Right lobe of liver (tissue), 6 donors: ENCODE results near the gene BICD2. TPM values are rescaled to one million over a fixed set of nuclear protein-coding genes. Genes with fewer than 3 reads are reported as not detected.

Source experiments
- ATAC-seq, 4 donors: fragments of 200-7000 bp; cut with Tn5 transposase; one replicate each; pipeline ENCODE4 v1.9.1; 2020; ENCODE audit warnings: mild to moderate bottlenecking in 4 of 4, moderate library complexity in 4 of 4
- DNase-seq, 3 donors: peaks; one replicate each; pipeline ENCODE4 v3.0.0-alpha.2; 2020
- H3K27ac ChIP-seq, 3 donors: fragments of 200-600 bp; one replicate each; pipeline ENCODE4 v1.8.0; 2022
- H3K27me3 ChIP-seq, 2 donors: fragments of 200-600 bp; one replicate each; pipeline ENCODE4 v1.8.0; 2022
- H3K36me3 ChIP-seq, 4 donors: fragments of 200-600 bp; sonication (generic) in 1 of 4; one replicate each; pipeline versions ENCODE4 v1.5.1 to v1.8.0; 2017 to 2022; ENCODE audit warnings: control low read depth in 1 of 4
- H3K4me1 ChIP-seq, 4 donors: fragments of 200-600 bp; sonication (generic) in 1 of 4; one replicate each; pipeline versions ENCODE4 v1.5.1 to v1.8.0; 2017 to 2022; ENCODE audit warnings: control low read depth in 1 of 4
- H3K4me3 ChIP-seq, 3 donors: fragments of 200-600 bp; one replicate each; pipeline ENCODE4 v1.8.0; 2022
- H3K9me3 ChIP-seq, 4 donors: fragments of 200-600 bp; sonication (generic) in 1 of 4; one replicate each; pipeline versions ENCODE4 v1.5.1 to v1.8.0; 2017 to 2022; ENCODE audit warnings: control low read depth in 1 of 4
- POLR2A ChIP-seq: fragments of 450-650 bp; IDR thresholded peaks from one replicate; pipeline ENCODE4 v1.6.1; 2017; ENCODE audit warnings: antibody characterized with exemption, mild to moderate bottlenecking
- WGBS: methylation state at CpG from one replicate; pipeline ENCODE4 v1.1.6; 2018; ENCODE audit warnings: low coverage, low lambda C conversion rate; ENCODE audit not compliant: insufficient coverage; ENCODE audit errors: missing lambda C conversion rate; 5-methylcytosine and 5-hydroxymethylcytosine counted together
- intact Hi-C, 2 donors: fragments of 100-400 bp; cut with DNase I; formaldehyde crosslinking; loops; one replicate each; pipeline versions ENCODE4 v1.11.2 to v1.14.1; 2022
- total RNA-seq, 6 experiments: library from RNA; depleted of rRNA in 2 of 6; stranded (reverse); fragments of >200 nt in 2 of 6; fragmentation: NEBNext Ultra II Directional in 3 of 6; extraction: Animal tissue kit (Norgen Biotek cat#: 25700) in 3 of 6; gene quantifications; one replicate each; pipeline versions ENCODE4 v1.1.0 to v1.2.4, GENCODE V29; 2016 to 2023
- TF ChIP-seq, protein P1 (sequence below), 4 donors: fragments of 200-600 bp in 3 of 4; fragments of 450-650 bp in 1 of 4; IDR thresholded peaks; one replicate each; pipeline versions ENCODE4 v1.5.1 to v1.8.0; 2016 to 2022; ENCODE audit warnings: antibody characterized with exemption in 4 of 4, mild to moderate bottlenecking in 2 of 4
- donor health status: DM: no; HTN: yes; CAD: no.
- donor health status: DM: no; HTN: no; CAD: no.
- donor health status: DM: no; HTN: no; CAD: no.
- donor health status: DM: no; HTN: yes; CAD: no.
- donor health status: DM: no; HTN: yes; CAD: no.

The BICD2 gene
- total RNA-seq, 6 experiments from 2014 or later, result 6.3 to 14.9 (median 9.8) TPM

DNA sequence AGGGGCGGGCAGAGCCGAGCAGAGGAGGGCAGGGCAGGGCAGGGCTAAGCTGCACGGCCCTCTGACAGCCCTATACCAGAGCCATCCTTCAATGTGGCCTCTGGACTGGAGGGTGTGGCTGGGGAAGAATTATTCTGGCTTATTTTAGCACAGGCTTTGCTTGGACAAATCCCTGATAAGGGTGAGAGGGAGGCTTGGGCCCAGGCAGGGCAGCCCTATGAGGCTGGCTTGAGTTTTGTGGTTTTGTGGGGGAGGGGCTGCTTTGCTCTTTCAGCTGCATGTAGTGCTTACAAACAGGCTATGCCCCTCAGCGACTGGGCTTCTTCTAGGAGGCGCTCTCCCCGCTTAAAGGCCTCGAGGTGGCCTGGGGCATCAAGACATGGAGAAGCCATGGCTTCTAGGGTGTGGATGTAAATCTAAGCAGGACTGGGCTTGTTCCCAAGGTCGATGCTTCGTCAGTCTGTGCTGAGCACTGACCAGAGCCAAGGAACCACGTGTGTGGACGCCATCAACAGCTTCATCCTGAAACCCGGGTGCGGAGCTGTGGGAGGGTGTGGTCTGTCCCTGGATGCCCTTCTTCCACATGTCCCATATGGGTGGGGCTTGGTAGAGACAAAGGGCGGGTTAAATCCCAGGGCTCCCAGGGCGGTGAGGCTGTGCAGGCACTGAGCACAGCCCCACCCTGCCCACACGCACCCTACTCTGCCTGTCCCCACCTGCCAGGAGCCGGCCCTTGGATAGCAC lies 49.0 kb downstream of the BICD2 start:
- no peaks in the 10 kb centered on the region for H3K9me3 ChIP-seq
- no peak for TF ChIP-seq POLR2A
- TF ChIP-seq, protein P1, sequence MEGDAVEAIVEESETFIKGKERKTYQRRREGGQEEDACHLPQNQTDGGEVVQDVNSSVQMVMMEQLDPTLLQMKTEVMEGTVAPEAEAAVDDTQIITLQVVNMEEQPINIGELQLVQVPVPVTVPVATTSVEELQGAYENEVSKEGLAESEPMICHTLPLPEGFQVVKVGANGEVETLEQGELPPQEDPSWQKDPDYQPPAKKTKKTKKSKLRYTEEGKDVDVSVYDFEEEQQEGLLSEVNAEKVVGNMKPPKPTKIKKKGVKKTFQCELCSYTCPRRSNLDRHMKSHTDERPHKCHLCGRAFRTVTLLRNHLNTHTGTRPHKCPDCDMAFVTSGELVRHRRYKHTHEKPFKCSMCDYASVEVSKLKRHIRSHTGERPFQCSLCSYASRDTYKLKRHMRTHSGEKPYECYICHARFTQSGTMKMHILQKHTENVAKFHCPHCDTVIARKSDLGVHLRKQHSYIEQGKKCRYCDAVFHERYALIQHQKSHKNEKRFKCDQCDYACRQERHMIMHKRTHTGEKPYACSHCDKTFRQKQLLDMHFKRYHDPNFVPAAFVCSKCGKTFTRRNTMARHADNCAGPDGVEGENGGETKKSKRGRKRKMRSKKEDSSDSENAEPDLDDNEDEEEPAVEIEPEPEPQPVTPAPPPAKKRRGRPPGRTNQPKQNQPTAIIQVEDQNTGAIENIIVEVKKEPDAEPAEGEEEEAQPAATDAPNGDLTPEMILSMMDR (IDR thresholded peaks at IDR 0.05), result no peak
- DNase-seq (no peak), ATAC-seq (no peak)
- 75% methylated on average over 2 of the region's 17 CpGs for WGBS
- H3K4me3 ChIP-seq, result no peak overlapping the region
- peaks cover 0 to 65% (median 21%) of the 10 kb centered on the region in 4 donors for H3K36me3 ChIP-seq
- H3K4me1 ChIP-seq, result no peaks in the 10 kb centered on the region
- intact Hi-C loops, result loop anchor here (2.0 to 5.0 kb wide), 2 partner anchors 75 to 77 kb away; no protein-coding TSS in a partner anchor
- H3K27me3 ChIP-seq, result no peaks in the 10 kb centered on the region
- H3K27ac ChIP-seq, result no peak overlapping the region

DNA sequence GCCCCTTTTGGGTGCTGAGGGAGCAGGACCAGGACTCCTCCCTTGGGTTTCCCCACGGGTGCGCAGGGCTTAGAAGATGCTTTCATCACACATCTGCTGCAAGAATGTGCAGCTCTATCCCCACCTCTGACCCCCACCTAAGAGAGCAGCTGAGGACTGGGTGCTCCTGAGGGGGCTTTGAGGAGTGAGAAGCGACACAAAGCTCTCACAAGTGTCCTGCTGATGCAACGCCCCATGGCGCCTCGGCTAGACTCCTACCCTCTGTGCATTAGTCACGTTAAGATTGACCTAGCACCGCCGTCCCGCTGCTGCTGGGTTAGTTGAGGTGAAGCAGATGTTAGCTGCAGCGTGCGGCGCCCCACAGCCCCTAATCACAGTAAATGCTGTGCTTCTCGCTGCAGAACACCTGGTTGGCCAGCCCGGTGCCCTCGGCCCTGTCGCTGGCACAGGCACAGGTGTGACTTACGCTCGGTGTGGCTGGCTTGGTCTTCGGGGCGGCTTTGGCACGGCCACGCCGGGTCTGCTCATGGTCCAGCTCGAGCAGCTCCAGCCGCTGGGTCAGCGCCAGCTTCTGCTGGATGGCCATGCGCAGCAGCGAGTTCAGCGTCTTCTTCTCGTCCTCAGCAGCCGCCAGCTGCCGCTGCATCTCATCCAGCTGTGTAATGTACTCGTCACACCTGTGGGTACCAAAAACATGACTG lies 49.7 kb downstream of the BICD2 start:
- Histone ChIP-seq H3K4me1 (no peaks in the 10 kb centered on the region), H3K36me3 (peaks cover 0 to 58% (median 16%) of the 10 kb centered on the region in 4 donors), H3K4me3 (no peak overlapping the region), H3K27me3 (no peaks in the 10 kb centered on the region), H3K27ac (no peak overlapping the region), H3K9me3 (no peaks in the 10 kb centered on the region)
- intact Hi-C loops, result loop anchor here in 1 of 2 donors (5.0 kb wide), 1 partner anchor 77 kb away; no protein-coding TSS in a partner anchor
- DNase-seq, result no peak
- TF ChIP-seq, protein P1 (IDR thresholded peaks at IDR 0.05), result no peak
- TF ChIP-seq POLR2A, result no peak
- no peak for ATAC-seq
- WGBS, result no CpG with 5 or more reads among the region's 34 CpGs

DNA sequence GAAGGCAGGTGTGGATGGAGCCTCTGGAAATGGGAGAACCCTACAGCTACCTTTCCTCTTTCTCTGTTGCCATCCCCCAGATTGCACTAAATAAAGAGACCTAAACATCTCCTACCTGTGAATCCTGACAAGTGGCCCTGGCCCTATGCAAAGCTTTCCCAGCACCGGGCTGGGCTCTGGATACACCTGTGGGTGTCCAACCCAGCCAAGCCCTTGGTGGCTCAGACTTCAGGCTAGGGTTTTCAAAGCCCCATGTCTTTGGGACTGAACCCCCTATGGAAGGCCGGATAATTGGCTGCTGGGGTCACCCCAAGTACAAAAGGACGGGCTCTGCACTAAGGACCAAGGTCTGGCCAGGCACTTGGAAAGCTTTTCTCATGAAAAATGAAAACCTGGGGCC lies 50.6 kb downstream of the BICD2 start:
- H3K4me3 ChIP-seq, result no peak overlapping the region
- intact Hi-C loops, result no loop called here
- H3K36me3 ChIP-seq, result peaks cover 0 to 49% (median 12%) of the 10 kb centered on the region in 4 donors
- H3K4me1 ChIP-seq, result no peaks in the 10 kb centered on the region
- H3K27ac ChIP-seq, result no peak overlapping the region
- DNase-seq (no peak), ATAC-seq (no peak)
- no peaks in the 10 kb centered on the region for H3K27me3 ChIP-seq
- WGBS, result no CpG with 5 or more reads among the region's 3 CpGs
- no peak for TF ChIP-seq POLR2A
- TF ChIP-seq, protein P1 (IDR thresholded peaks at IDR 0.05), result no peak
- no peaks in the 10 kb centered on the region for H3K9me3 ChIP-seq

DNA sequence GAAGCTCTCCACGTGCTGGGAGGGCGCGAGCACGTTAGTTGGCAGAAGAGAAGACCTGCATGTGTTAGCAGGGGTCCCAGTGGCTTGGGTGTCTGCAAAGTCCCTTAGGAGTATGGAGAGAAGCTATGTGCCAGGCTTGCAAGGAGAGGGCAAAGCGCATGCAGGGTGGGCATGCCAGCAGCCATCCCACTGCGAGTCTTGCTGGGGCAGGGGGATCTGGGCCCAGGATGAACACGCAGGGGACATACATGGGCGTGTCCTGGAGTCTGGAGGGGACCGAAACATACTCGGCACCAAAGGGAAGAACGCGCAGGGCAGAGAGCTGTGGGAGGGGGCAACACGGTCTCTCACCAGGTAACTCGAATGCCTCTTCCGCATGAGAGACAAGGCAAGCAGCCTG lies 51.1 kb downstream of the BICD2 start:
- Histone ChIP-seq H3K4me1 (no peaks in the 10 kb centered on the region), H3K9me3 (no peaks in the 10 kb centered on the region), H3K4me3 (no peak overlapping the region), H3K27ac (no peak overlapping the region), H3K27me3 (no peaks in the 10 kb centered on the region), H3K36me3 (peaks cover 0 to 44% (median 12%) of the 10 kb centered on the region in 4 donors)
- 82% methylated on average over 13 of the region's 15 CpGs for WGBS
- intact Hi-C loops, result no loop called here
- DNase-seq (no peak), ATAC-seq (no peak)
- TF ChIP-seq, protein P1 (IDR thresholded peaks at IDR 0.05), result no peak
- no peak for TF ChIP-seq POLR2A
